ENCODE data around the gene KCP. TPM values are rescaled to one million over a fixed set of nuclear protein-coding genes. Genes with fewer than 3 reads are reported as not detected.
A peak's percentile ranks its signal among the peaks of the same experiment; 100 is the strongest.

KCP gene
- total and polyA plus RNA-seq, 2 of the 13 experiments (the other 11 are each of a cell fraction or from before 2014, with no cell fraction given), result 0.37 to 1.0 TPM

GRCh38 chr7:128862571-128863432, 47.7 kb downstream of the KCP start, which contains the start of gene ATP6V1F (continued):
- TF ChIP-seq ZNF230 (CRISPR knock-in tag; IDR thresholded peaks at IDR 0.05), result no peak
- TF ChIP-seq ZNF432 (CRISPR knock-in tag; IDR thresholded peaks at IDR 0.05; ENCODE audit: borderline replicate concordance), result no peak
- no peak for TF ChIP-seq ZSCAN5A (CRISPR knock-in tag; IDR thresholded peaks at IDR 0.05; ENCODE audit: borderline replicate concordance)
- TF ChIP-seq YEATS4 (CRISPR knock-in tag; IDR thresholded peaks at IDR 0.05; ENCODE audit: borderline replicate concordance), result no peak; the same call in 1 of the 2 replicates
- no peak for TF ChIP-seq ZBTB33 (CRISPR knock-in tag; IDR thresholded peaks at IDR 0.05)
- TF ChIP-seq ZNF773 (CRISPR knock-in tag; IDR thresholded peaks at IDR 0.05; ENCODE audit: borderline replicate concordance), result no peak
- TF ChIP-seq MBD4 (IDR thresholded peaks at IDR 0.05; ENCODE audit: borderline replicate concordance, low read length), result no peak
- no peak for TF ChIP-seq PITX1 (CRISPR knock-in tag; IDR thresholded peaks at IDR 0.05)
- no peak for TF ChIP-seq BCL6 (CRISPR knock-in tag; IDR thresholded peaks at IDR 0.05)
- TF ChIP-seq DNMT3B (CRISPR knock-in tag; conservative IDR thresholded peaks at IDR 0.05), result no peak
- TF ChIP-seq SNAPC4 (CRISPR knock-in tag; IDR thresholded peaks at IDR 0.05), result no peak
- TF ChIP-seq SRY (CRISPR knock-in tag; IDR thresholded peaks at IDR 0.05), result peak; percentile 22; the same call in 1 of the 2 replicates
- 0 out of 2 replicates have a peak, but pooled peaks have one; percentile 49 for TF ChIP-seq NFATC3 (CRISPR knock-in tag; IDR thresholded peaks at IDR 0.05)
- TF ChIP-seq ZNF597 (CRISPR knock-in tag; IDR thresholded peaks at IDR 0.05), result no peak
- TF ChIP-seq NR0B2 (CRISPR knock-in tag; IDR thresholded peaks at IDR 0.05), result no peak
- TF ChIP-seq HINFP (CRISPR knock-in tag; IDR thresholded peaks at IDR 0.05; ENCODE audit: low read depth), result peak; percentile 73
